GM12878 (cell line): ENCODE data around the gene RNF112. TPM values are rescaled to one million over a fixed set of nuclear protein-coding genes. Genes with fewer than 3 reads are reported as not detected.

ENCODE experiments used
- ATAC-seq: fragments of 200-7000 bp; cut with Tn5 transposase; 3 replicates; pipeline ENCODE4 v1.9.1; 2020; ENCODE audit warnings: mild to moderate bottlenecking, moderate library complexity
- BruUV-seq: library from RNA; stranded (reverse); fragments of 400-500 nt; replicated peaks from 2 replicates; lab custom pipeline; 2021; lab: Mats Ljungman, UMichigan
- CTCF ChIA-PET: fragments of 300-600 bp; sonication (Branson Sonifier 250); formaldehyde crosslinking; extraction: SDS; loops from one replicate; lab custom pipeline; 2021; ENCODE audit warnings: inconsistent platforms; lab: Yijun Ruan, JAX
- POLR2A ChIA-PET: fragments of 350-600 bp; formaldehyde crosslinking; extraction: SDS; loops from one replicate; lab custom pipeline; 2021; ENCODE audit warnings: inconsistent platforms; lab: Charles Lee
- RAD21 ChIA-PET: fragments of 300-600 bp; sonication (Branson Sonifier 250); formaldehyde crosslinking; loops from one replicate; lab custom pipeline; 2023; ENCODE audit warnings: antibody characterized with exemption; ENCODE audit not compliant: unreplicated experiment; lab: Charles Lee
- SMC1A ChIA-PET: fragments of 300-600 bp; sonication (Branson Sonifier 250); formaldehyde crosslinking; loops from one replicate; lab custom pipeline; 2023; ENCODE audit not compliant: unreplicated experiment, uncharacterized antibody; lab: Charles Lee
- DNase-seq: peaks from one replicate; pipeline ENCODE4 v3.0.0-alpha.2; 2011; ENCODE audit warnings: low read depth, low spot score
- FAIRE-seq: peaks from 3 replicates; lab custom pipeline; 2011; peaks lifted over from hg19 to GRCh38; lab: Jason Lieb, UNC
- H2AFZ ChIP-seq: 2 replicates; pipeline ENCODE4 v1.6.0; 2011; ENCODE audit warnings: low read depth, low read length, control low read depth; ENCODE audit not compliant: control insufficient read depth
- H3K27ac ChIP-seq: 2 replicates; pipeline ENCODE4 v1.5.1; 2011; ENCODE audit warnings: control low read depth; ENCODE audit not compliant: control insufficient read depth, insufficient read depth
- H3K27me3 ChIP-seq, 2 experiments: replicated peaks in 1 of 2; 2 replicates each; pipeline versions ENCODE4 v1.6.0 to v1.6.1; 2011; ENCODE audit warnings: low read length in 1 of 2; ENCODE audit not compliant: control insufficient read depth in 2 of 2, insufficient read depth in 2 of 2
- H3K36me3 ChIP-seq, 2 experiments: 2 replicates each; pipeline ENCODE4 v1.5.1; 2011; ENCODE audit warnings: low read length in 1 of 2; ENCODE audit not compliant: control insufficient read depth in 2 of 2, insufficient read depth in 2 of 2
- H3K4me1 ChIP-seq: 2 replicates; pipeline ENCODE4 v1.6.1; 2011; ENCODE audit warnings: mild to moderate bottlenecking, low read length, moderate library complexity, mixed read lengths; ENCODE audit not compliant: control insufficient read depth, insufficient read depth
- H3K4me2 ChIP-seq: 2 replicates; pipeline ENCODE4 v1.6.0; 2011; ENCODE audit warnings: control low read depth; ENCODE audit not compliant: control insufficient read depth, insufficient read depth
- H3K4me3 ChIP-seq: fragments of 200-600 bp; sonication (generic); 2 replicates; pipeline ENCODE4 v1.5.1; 2016
- H3K79me2 ChIP-seq: 2 replicates; pipeline ENCODE4 v1.6.0; 2011; ENCODE audit warnings: low read length; ENCODE audit not compliant: control insufficient read depth, insufficient read depth
- H3K9ac ChIP-seq: 2 replicates; pipeline ENCODE4 v1.8.0; 2011; ENCODE audit warnings: low read length, control low read depth, mixed read lengths; ENCODE audit not compliant: control insufficient read depth, insufficient read depth
- H3K9me3 ChIP-seq: replicated peaks from 3 replicates; pipeline ENCODE4 v1.5.1; 2011; ENCODE audit warnings: mild to moderate bottlenecking, low read length; ENCODE audit not compliant: control insufficient read depth, insufficient read depth
- H4K20me1 ChIP-seq: 2 replicates; pipeline ENCODE4 v1.6.0; 2011; ENCODE audit not compliant: control insufficient read depth, insufficient read depth
- MLLT1 ChIP-seq: fragments of 450-650 bp; IDR thresholded peaks from 2 replicates; pipeline ENCODE4 v1.6.1; 2016; ENCODE audit warnings: mild to moderate bottlenecking
- NFYB ChIP-seq: IDR thresholded peaks from 2 replicates; pipeline ENCODE4 v1.6.1; 2011; ENCODE audit warnings: low read depth, mild to moderate bottlenecking, low read length, improper control_type of control experiment, moderate library complexity; ENCODE audit not compliant: insufficient read depth
- NKRF ChIP-seq: fragments of 450-650 bp; conservative IDR thresholded peaks from 2 replicates; pipeline ENCODE4 v1.6.1; 2017; ENCODE audit warnings: mild to moderate bottlenecking, moderate library complexity
- PKNOX1 ChIP-seq: fragments of 450-650 bp; IDR thresholded peaks from 2 replicates; pipeline ENCODE4 v1.6.1; 2016; ENCODE audit warnings: mild to moderate bottlenecking
- POLR2AphosphoS2 ChIP-seq: IDR thresholded peaks from 2 replicates; pipeline ENCODE4 v1.6.1; 2011; ENCODE audit warnings: low read depth, mild to moderate bottlenecking, low read length, improper control_type of control experiment, moderate library complexity
- SREBF2 ChIP-seq: IDR thresholded peaks from 2 replicates; pipeline ENCODE4 v1.6.1; 2012; ENCODE audit warnings: mild to moderate bottlenecking, low read length
- WGBS: methylation state at CpG from one replicate; pipeline ENCODE4 v1.1.6; 2016; ENCODE audit warnings: low lambda C conversion rate; ENCODE audit not compliant: insufficient replicate concordance, insufficient coverage; ENCODE audit errors: missing lambda C conversion rate; 5-methylcytosine and 5-hydroxymethylcytosine counted together
- in situ Hi-C: fragments of 300-500 bp; cut with MboI; formaldehyde crosslinking; loops from 9 replicates; pipeline ENCODE4 v1.14.3; 2018; ENCODE audit warnings: mixed read lengths
- intact Hi-C: fragments of 100-400 bp; cut with micrococcal nuclease; formaldehyde crosslinking; loops from one replicate; pipeline ENCODE4 v1.14.2; 2022; ENCODE audit not compliant: unreplicated experiment
- polyA plus RNA-seq, 11 experiments: library from polyadenylated mRNA; depleted of rRNA in 4 of 11; unstranded in 6 of 11; stranded (reverse) in 5 of 11; fragments of >200 nt; fragmentation: Nextera tagmentation in 4 of 11; fragmentation: Illumina TruSeq in 1 of 11; extraction: Ambion mirVana in 4 of 11; extraction: Trizol in 1 of 11; gene quantifications; 1 replicate in 1 of 11; 2 replicates in 10 of 11; pipeline versions ENCODE4 v1.2.1 to v1.2.3, GENCODE V29; 2011 to 2016; ENCODE audit warnings: inconsistent platforms in 2 of 11, missing spikeins in 2 of 11, low read depth in 1 of 11
- total RNA-seq, 4 experiments: library from RNA; depleted of rRNA in 3 of 4; stranded (reverse); fragments of >200 nt in 3 of 4; fragmentation: Illumina TruSeq in 1 of 4; extraction: Trizol in 1 of 4; gene quantifications; 2 replicates each; pipeline versions ENCODE4 v1.2.1 to v1.2.3, GENCODE V29; 2013 to 2021
- TF ChIP-seq, protein P1 (sequence below): fragments of 450-650 bp; IDR thresholded peaks from 2 replicates; pipeline ENCODE4 v1.6.1; 2017; ENCODE audit warnings: mild to moderate bottlenecking, moderate library complexity

The RNF112 gene
- total and polyA plus RNA-seq, 10 of the 15 experiments (the other 5 are each of a cell fraction or from before 2014, with no cell fraction given): not detected

- TF ChIP-seq, protein P1, sequence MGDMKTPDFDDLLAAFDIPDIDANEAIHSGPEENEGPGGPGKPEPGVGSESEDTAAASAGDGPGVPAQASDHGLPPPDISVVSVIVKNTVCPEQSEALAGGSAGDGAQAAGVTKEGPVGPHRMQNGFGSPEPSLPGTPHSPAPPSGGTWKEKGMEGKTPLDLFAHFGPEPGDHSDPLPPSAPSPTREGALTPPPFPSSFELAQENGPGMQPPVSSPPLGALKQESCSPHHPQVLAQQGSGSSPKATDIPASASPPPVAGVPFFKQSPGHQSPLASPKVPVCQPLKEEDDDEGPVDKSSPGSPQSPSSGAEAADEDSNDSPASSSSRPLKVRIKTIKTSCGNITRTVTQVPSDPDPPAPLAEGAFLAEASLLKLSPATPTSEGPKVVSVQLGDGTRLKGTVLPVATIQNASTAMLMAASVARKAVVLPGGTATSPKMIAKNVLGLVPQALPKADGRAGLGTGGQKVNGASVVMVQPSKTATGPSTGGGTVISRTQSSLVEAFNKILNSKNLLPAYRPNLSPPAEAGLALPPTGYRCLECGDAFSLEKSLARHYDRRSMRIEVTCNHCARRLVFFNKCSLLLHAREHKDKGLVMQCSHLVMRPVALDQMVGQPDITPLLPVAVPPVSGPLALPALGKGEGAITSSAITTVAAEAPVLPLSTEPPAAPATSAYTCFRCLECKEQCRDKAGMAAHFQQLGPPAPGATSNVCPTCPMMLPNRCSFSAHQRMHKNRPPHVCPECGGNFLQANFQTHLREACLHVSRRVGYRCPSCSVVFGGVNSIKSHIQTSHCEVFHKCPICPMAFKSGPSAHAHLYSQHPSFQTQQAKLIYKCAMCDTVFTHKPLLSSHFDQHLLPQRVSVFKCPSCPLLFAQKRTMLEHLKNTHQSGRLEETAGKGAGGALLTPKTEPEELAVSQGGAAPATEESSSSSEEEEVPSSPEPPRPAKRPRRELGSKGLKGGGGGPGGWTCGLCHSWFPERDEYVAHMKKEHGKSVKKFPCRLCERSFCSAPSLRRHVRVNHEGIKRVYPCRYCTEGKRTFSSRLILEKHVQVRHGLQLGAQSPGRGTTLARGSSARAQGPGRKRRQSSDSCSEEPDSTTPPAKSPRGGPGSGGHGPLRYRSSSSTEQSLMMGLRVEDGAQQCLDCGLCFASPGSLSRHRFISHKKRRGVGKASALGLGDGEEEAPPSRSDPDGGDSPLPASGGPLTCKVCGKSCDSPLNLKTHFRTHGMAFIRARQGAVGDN: no peak
Observed at GRCh38 chr17:19377602-19378415, 33.2 kb upstream of the RNF112 start (continued).

GRCh38 chr17:19378416-19379360 is 32.3 kb upstream of the RNF112 start, which contains the start of gene MAPK7:
TSS of gene MAPK7 (plus strand) at chr17:19378498. CDS start at chr17:19378901, 403 bp downstream.
- H3K9ac ChIP-seq: peak within 1 kb of the TSS; percentile 93
- intact Hi-C loops: loop anchor here (5.0 kb wide), 1 partner anchor 84 kb away; no protein-coding TSS in a partner anchor
- ChIA-PET CTCF (interaction anchor here (0.9 to 1.9 kb wide), 10 partner anchors 10 to 386 kb away, joined by 3 to 39 read pairs (median 4); partner anchors contain the start of gene B9D1), RAD21 (interaction anchor here (0.6 to 1.9 kb wide), 10 partner anchors 13 to 599 kb away, joined by 3 to 21 read pairs (median 6); partner anchors contain the start of genes ALDH3A2 and B9D1), POLR2A (interaction anchor here (0.9 to 1.6 kb wide), 8 partner anchors 9 to 376 kb away, joined by 3 to 5 read pairs (median 4); partner anchors contain the start of genes ALDH3A2 and B9D1), SMC1A (interaction anchor here (0.9 to 1.8 kb wide), 9 partner anchors 12 to 270 kb away, joined by 3 to 10 read pairs (median 4); partner anchors contain the start of genes ALDH3A2 and B9D1)
- DNase-seq: no peak
- peak within 1 kb of the TSS; percentile 87 for H3K4me3 ChIP-seq
- H2AFZ ChIP-seq: peak within 1 kb of the TSS; percentile 100
- no peaks in the 10 kb centered on the region for H3K9me3 ChIP-seq
- H3K4me2 ChIP-seq: peak within 1 kb of the TSS; percentile 78
- 41% methylated on average over 55 of the region's 69 CpGs for WGBS
- FAIRE-seq: no peak
- no peaks in the 10 kb centered on the region for H4K20me1 ChIP-seq
- BruUV-seq: no TSS peak
- H3K27ac ChIP-seq: peak within 1 kb of the TSS; percentile 93
- H3K4me1 ChIP-seq: no peaks in the 10 kb centered on the region
- in situ Hi-C loops: no loop called here
- ATAC-seq: peak; percentile 20
- H3K36me3 ChIP-seq: peaks cover 4 to 18% of the 10 kb centered on the region in 2 experiments
- no peaks in the 10 kb centered on the region for H3K27me3 ChIP-seq
- peaks cover 4% of the 10 kb centered on the region for H3K79me2 ChIP-seq
- TF ChIP-seq SREBF2: no peak
- TF ChIP-seq NKRF: peak; percentile 49; the same call in 1 of the 2 replicates
- TF ChIP-seq NFYB: peak; percentile 44; the same call in 1 of the 2 replicates
- peak; percentile 83 for TF ChIP-seq PKNOX1
- 0 out of 2 replicates have a peak, but pooled peaks have one; percentile 43 for TF ChIP-seq MLLT1
- TF ChIP-seq POLR2AphosphoS2: no peak; the same call in 1 of the 2 replicates
